Glutamatergic neuron (in vitro differentiated cells): ENCODE measurements around the gene APOBEC3G. TPM values are rescaled to one million over a fixed set of nuclear protein-coding genes. Genes with fewer than 3 reads are reported as not detected.

ENCODE experiments used
- DNase-seq: peaks from one replicate; pipeline ENCODE4 v3.0.0; 2022
- H3K27ac Mint-ChIP-seq: one replicate; pipeline ENCODE4 v1.8.0; 2020; ENCODE audit warnings: mild to moderate bottlenecking, mixed read lengths, inconsistent platforms; ENCODE audit not compliant: unreplicated experiment
- H3K27me3 Mint-ChIP-seq: one replicate; pipeline ENCODE4 v1.8.0; 2020; ENCODE audit warnings: mild to moderate bottlenecking, moderate library complexity, mixed read lengths, inconsistent platforms; ENCODE audit not compliant: unreplicated experiment
- H3K36me3 Mint-ChIP-seq: one replicate; pipeline ENCODE4 v1.8.0; 2020; ENCODE audit warnings: mild to moderate bottlenecking, mixed read lengths, inconsistent platforms; ENCODE audit not compliant: unreplicated experiment
- H3K4me1 Mint-ChIP-seq: one replicate; pipeline ENCODE4 v1.8.0; 2020; ENCODE audit warnings: mild to moderate bottlenecking, low read depth, mixed read lengths, inconsistent platforms; ENCODE audit not compliant: unreplicated experiment
- H3K4me3 Mint-ChIP-seq: one replicate; pipeline ENCODE4 v1.8.0; 2020; ENCODE audit warnings: mild to moderate bottlenecking, mixed read lengths, inconsistent platforms; ENCODE audit not compliant: unreplicated experiment
- H3K9me3 Mint-ChIP-seq: one replicate; pipeline ENCODE4 v1.8.0; 2020; ENCODE audit warnings: mild to moderate bottlenecking, moderate library complexity, mixed read lengths, inconsistent platforms; ENCODE audit not compliant: unreplicated experiment
- total RNA-seq: library from RNA; stranded (reverse); fragmentation: NEBNext Ultra II Directional; extraction: Animal tissue kit (Norgen Biotek cat#: 25700); gene quantifications from one replicate; pipeline ENCODE4 v1.2.1, GENCODE V29; 2021; ENCODE audit not compliant: unreplicated experiment
- TF ChIP-seq, protein P1 (sequence below): fragments of 200-600 bp; sonication (generic); IDR thresholded peaks from one replicate; pipeline ENCODE4 v1.5.0; 2021; ENCODE audit not compliant: partially characterized antibody, unreplicated experiment

The APOBEC3G gene
- total RNA-seq, 1 donor from 2014 or later, result 1.0 TPM

DNA sequence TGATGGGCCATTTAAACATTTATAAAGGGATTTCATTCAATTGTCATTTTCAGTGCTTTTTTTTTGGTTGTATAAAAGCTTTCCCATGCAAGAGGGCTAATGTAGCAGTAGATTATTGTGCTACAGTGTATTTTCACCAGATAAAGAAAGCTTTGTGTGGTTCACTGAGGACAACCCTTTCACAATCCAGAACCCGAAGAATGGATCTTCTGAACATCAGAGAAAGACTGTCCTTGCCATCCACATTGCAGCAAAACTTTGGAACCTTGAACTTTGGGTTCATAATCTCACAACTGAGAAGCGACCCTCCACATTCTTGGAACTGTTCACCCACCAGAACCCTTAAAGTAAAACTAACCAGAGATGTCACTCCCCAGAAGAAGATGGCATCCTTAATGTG lies 29.3 kb downstream of the APOBEC3G start:
- no peaks in the 10 kb centered on the region for H3K9me3 Mint-ChIP-seq
- peaks cover 2% of the 10 kb centered on the region for H3K27me3 Mint-ChIP-seq

DNA sequence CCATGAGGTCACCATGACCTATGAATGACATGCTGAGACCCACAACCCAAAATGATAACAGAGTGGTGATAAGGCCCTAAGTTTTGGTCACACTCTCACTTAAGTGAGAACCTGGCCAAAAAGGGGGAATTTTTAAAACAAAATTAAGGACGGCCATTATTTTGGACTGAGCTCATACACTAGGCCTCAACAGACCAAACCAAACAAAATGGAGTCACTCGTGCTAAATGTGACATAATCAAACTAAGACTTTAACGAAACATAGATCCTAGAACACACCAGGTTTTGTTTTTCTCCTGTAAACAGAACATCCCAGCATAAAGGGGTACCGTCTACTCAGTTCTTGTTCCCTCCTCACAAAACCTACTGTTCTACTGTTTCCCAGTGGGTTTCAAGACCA lies 31.4 kb downstream of the APOBEC3G start:
- TF ChIP-seq, protein P1, sequence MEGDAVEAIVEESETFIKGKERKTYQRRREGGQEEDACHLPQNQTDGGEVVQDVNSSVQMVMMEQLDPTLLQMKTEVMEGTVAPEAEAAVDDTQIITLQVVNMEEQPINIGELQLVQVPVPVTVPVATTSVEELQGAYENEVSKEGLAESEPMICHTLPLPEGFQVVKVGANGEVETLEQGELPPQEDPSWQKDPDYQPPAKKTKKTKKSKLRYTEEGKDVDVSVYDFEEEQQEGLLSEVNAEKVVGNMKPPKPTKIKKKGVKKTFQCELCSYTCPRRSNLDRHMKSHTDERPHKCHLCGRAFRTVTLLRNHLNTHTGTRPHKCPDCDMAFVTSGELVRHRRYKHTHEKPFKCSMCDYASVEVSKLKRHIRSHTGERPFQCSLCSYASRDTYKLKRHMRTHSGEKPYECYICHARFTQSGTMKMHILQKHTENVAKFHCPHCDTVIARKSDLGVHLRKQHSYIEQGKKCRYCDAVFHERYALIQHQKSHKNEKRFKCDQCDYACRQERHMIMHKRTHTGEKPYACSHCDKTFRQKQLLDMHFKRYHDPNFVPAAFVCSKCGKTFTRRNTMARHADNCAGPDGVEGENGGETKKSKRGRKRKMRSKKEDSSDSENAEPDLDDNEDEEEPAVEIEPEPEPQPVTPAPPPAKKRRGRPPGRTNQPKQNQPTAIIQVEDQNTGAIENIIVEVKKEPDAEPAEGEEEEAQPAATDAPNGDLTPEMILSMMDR, result no peak
- Mint-ChIP-seq H3K36me3 (no peaks in the 10 kb centered on the region), H3K4me1 (no peaks in the 10 kb centered on the region), H3K27ac (no peak overlapping the region), H3K27me3 (peaks cover 2% of the 10 kb centered on the region), H3K9me3 (no peaks in the 10 kb centered on the region), H3K4me3 (no peak overlapping the region)
- no peak for DNase-seq

More for the DNA sequence above, 29.3 kb downstream of the APOBEC3G start:
- H3K4me1 Mint-ChIP-seq, result no peaks in the 10 kb centered on the region
- no peak for DNase-seq
- TF ChIP-seq, protein P1, result no peak
- H3K27ac Mint-ChIP-seq, result no peak overlapping the region
- no peak overlapping the region for H3K4me3 Mint-ChIP-seq
- H3K36me3 Mint-ChIP-seq, result no peaks in the 10 kb centered on the region

DNA sequence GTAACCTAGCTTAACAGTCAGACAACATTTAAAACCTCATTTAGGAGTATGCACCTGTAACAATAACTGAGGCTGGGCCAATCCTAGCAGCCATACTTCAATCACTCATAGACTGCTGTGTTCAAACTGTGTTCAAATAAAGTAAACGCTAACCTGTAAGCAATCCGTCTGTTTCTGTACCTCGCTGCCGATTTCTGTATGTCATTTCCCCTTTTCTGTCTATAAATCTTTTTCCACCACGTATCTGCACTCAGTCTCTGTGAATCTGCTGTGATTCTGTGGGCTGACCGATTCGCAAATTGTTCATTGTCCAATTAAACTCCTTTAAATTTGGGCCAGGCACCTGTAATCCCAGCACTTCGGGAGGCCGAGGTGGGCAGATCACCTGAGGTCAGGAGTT lies 32.3 kb downstream of the APOBEC3G start:
- no peak for DNase-seq

DNA sequence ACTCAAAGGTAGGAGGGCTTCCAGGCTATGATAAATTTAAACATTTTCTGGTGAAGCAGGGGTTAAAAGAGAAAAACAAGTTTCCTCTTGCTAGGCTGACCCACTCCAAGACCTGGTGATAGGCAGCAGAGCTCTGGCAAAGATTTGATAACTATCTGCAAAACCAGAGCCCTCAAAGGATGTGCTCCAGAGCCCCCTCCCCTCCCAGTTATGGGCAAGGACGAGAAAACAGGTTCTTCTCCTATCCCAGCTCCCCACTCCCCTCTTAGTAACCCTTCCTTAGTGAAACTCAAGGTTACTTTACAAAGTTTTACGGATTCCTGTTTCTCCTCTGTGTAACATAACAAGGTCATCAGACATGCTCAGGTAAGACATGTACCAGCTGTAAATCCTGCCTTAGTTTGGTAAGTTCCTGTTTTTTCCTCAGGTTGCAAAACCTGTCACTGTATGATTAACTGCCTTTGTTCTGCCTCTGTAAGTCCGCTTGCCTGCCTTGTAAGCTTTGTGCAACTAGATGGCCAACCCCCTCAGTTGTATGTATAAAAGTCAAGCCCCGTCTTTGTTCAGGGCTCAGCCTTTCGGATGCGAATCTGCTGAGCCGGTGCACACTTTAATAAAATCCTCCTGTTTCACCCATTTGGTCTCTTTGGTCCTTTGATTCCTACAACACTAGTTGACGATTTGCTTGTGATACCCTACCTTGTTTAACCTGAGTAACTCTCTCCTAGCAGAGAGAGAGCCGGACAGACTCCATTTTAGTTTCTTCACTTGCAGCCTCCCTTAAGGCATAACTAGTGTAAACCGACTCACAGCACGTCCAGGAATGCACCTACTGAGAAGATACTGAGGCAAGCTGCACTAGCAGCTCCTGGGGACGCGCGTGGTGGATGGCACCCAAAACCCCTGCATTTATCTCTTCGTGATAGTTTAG lies 33.8 kb downstream of the APOBEC3G start:
- H3K9me3 Mint-ChIP-seq, result no peaks in the 10 kb centered on the region
- no peak overlapping the region for H3K27ac Mint-ChIP-seq

More for the DNA sequence above, 32.3 kb downstream of the APOBEC3G start:
- TF ChIP-seq, protein P1, result no peak
- no peaks in the 10 kb centered on the region for H3K4me1 Mint-ChIP-seq
- no peaks in the 10 kb centered on the region for H3K36me3 Mint-ChIP-seq
- no peak overlapping the region for H3K4me3 Mint-ChIP-seq
- peaks cover 5% of the 10 kb centered on the region for H3K27me3 Mint-ChIP-seq
- H3K9me3 Mint-ChIP-seq, result no peaks in the 10 kb centered on the region
- no peak overlapping the region for H3K27ac Mint-ChIP-seq

More for the DNA sequence above, 33.8 kb downstream of the APOBEC3G start:
- TF ChIP-seq, protein P1, result no peak
- no peak for DNase-seq
- H3K4me3 Mint-ChIP-seq, result no peak overlapping the region
- H3K36me3 Mint-ChIP-seq, result no peaks in the 10 kb centered on the region
- peaks cover 5% of the 10 kb centered on the region for H3K27me3 Mint-ChIP-seq
- no peaks in the 10 kb centered on the region for H3K4me1 Mint-ChIP-seq
